HG03432 (cell line): ENCODE data around the gene COL4A4.
"Not testable (repeated sequence)": the region's sequence is repeated elsewhere in the genome, so short reads cannot be mapped to it uniquely, and the experiment has no call there.

Experiments
- ATAC-seq: cut with Tn5 transposase; IDR thresholded peaks from one replicate; pipeline ENCODE4 v1.9.1; 2021; ENCODE audit warnings: mild to moderate bottlenecking, moderate library complexity; ENCODE audit not compliant: unreplicated experiment

The COL4A4 gene

GRCh38 chr2:227163998-227164762 is at the start of gene COL4A4, which contains the start of gene COL4A3:
Gene COL4A4, minus strand, starts transcription at chr2:227164205. Its CDS starts 16,722 bp downstream, at chr2:227147483.
Gene COL4A3, plus strand, starts transcription at chr2:227164624. Its CDS starts 103 bp downstream, at chr2:227164727.
- ATAC-seq: peak; percentile 55

DNA sequence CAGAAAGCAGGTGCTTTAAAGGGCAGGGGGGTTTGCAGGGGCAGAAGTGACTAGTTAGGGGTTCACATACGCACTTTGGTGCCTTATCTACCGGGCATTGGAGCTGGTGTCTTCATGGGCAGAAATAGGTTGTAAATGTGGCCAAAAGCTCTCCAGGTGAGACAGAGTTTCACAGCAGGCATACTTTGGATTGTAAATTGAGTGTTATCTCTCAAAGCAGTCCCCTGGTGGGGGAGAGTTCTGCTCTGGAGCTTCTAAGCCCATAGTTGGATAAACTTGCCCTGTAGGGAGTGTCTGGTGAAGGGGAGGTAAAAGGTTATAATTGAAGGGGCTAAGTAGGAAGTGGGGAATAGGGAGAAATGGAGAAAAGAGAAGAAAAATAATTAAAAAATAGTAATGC is 43.6 kb upstream of the COL4A4 start:
- ATAC-seq: no peak

- ATAC-seq: no peak
These were observed 42.4 kb upstream of the COL4A4 start for GRCh38 chr2:227206406-227206805.

GRCh38 chr2:227205701-227206100 is 41.7 kb upstream of the COL4A4 start:
- no peak for ATAC-seq

DNA sequence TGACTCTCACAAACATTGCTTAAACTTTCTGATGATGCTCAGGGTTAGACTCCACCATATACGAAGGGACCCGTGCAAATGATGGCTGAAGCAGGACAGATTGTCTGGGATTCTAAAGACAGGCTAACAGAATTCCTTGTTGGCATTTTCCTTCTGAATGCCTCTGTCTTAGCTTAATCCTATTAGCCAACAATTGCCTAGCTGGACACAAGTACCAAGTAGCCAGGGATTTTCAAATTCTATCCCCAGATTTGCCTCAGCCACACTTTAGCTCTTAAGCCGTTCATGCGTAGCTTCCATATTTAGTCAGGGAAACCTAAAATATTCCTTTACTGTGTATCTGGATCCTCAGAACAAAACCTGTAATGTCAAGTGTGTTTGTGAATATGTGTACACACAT is 40.4 kb upstream of the COL4A4 start:
- no peak for ATAC-seq

- no peak for ATAC-seq
These were observed 37.8 kb upstream of the COL4A4 start for GRCh38 chr2:227201771-227202170.

- ATAC-seq: no peak
These were observed 34.9 kb upstream of the COL4A4 start for GRCh38 chr2:227198866-227199265.

GRCh38 chr2:227194219-227194618 is 30.2 kb upstream of the COL4A4 start:
- ATAC-seq: no peak

DNA sequence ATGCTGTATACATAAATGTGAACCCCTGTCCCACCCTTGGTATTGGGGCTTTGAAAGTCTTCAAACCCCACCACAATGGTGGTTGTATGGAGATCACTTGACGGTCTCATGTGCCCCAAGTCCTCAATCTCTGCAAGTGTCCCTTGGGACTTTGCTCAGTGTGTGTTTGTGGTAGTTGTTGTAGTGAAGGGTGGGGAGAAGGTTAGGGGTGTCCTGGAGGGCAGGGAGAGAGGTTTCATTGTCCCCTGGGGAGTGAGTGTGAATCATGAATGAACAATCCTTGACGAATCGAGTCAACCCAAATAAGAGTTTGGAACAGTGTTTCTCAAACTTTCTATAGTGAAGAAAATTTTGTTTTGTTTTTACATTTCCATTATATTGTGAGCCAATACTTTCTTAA is 28.5 kb upstream of the COL4A4 start:
- ATAC-seq: no peak

DNA sequence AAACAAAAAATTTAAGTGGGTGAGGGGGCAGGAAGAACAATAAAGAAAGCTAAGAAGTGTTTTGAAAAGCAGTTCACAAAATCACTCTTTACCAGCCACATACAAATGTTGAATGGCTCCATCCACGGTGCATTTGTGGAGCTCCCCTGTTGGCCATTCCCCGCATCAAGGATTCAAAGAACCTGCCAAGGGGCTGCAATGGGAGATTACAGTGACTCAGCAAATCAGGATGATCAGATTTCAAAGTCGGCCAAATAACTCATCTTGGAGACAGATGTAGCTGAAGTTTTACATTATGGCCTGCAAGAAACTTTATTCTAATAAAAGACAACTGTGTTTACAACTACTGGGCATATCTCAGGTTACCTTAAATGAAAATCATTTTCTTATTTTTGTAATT is 27.4 kb upstream of the COL4A4 start:
- ATAC-seq: no peak

GRCh38 chr2:227188292-227188691 is 24.3 kb upstream of the COL4A4 start:
- no peak for ATAC-seq

DNA sequence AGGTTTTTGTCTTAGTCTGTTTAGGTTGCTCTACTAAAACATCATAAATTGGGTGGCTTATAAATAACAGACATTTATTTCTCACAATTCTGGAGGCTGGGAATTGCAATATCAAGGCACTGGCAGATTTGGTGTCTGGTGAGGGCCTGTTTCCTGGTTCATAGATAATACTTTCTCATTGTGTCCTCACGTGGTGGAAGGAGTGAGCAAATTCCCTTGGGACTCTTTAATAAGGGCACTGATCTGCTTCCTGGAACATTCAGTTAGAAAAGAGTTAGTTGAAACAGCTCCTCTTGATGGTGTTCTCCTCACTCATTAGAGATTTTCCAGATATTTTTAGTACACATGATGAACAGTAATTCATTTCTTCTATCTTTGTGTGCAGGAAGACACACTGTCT is 22.7 kb upstream of the COL4A4 start:
- no peak for ATAC-seq

- no peak for ATAC-seq
These were observed 21.7 kb upstream of the COL4A4 start for GRCh38 chr2:227185615-227186232.

GRCh38 chr2:227183657-227184367 is 19.8 kb upstream of the COL4A4 start:
- ATAC-seq: no peak

- ATAC-seq: no peak
These were observed 18.8 kb upstream of the COL4A4 start for GRCh38 chr2:227182765-227183164.

DNA sequence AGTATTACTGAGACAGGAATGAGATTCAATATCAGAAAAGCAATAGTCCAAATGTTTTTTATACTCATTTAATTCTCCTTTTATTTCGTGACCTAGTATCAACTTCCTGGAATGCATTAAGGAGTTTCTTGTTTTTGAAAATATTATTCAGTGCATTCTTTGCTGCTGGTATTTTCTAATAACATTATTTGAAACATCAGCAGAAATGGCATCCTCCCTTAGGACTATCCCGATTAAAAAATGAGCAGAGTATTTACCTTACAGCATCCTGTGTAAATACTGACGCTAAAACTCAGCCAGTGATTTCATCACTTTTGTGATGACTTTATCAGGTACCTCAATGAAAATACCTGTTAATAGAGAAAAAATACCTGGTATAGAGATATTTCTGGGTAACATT is 16.8 kb upstream of the COL4A4 start:
- no peak for ATAC-seq

- no peak for ATAC-seq
These were observed 16.1 kb upstream of the COL4A4 start for GRCh38 chr2:227179988-227180685.

- ATAC-seq: no peak
These were observed 13.8 kb upstream of the COL4A4 start for GRCh38 chr2:227177592-227178336.

GRCh38 chr2:227171779-227172178 is 7.8 kb upstream of the COL4A4 start:
- not testable (repeated sequence) for ATAC-seq

DNA sequence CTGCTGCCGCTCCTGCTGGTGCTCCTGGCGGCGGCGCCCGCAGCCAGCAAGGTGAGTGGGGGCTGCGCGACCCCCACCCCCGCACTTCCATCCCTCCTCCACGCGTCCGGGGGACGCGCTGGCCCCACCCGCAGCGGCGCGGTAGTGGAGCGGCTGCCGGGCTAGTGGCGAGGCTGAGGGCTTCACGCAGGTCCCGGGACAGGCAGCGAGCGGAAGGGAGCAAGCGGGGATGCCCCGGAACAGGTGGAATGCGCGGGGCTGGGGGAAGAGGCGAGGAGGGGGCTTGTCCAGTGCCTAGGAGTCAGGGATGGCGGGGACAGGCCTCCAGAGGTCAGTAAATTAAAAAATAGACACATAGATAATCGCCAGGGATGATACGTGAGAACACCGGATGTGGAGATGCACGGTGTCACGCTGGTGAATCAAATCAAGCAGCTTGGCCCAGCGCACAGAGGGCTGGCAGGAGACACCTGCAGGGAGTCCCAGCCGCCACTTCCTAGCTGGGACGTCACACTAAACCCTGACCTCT is 822 bp upstream of the COL4A4 start:
- ATAC-seq: peak; percentile 73
